Left forelimb (tissue), 1 donor: ENCODE results near the gene NINL.
"Not testable (repeated sequence)": the region's sequence is repeated elsewhere in the genome, so short reads cannot be mapped to it uniquely, and the experiment has no call there.

Experiments used
- DNase-seq: peaks from one replicate; pipeline ENCODE4 v3.0.0-alpha.2; 2018; ENCODE audit warnings: low spot score

Gene NINL

GRCh38 chr20:25551413-25552215 is 33.7 kb downstream of the NINL start:
- no peak for DNase-seq

GRCh38 chr20:25550645-25551337 is 34.5 kb downstream of the NINL start:
- DNase-seq = not testable (repeated sequence)

DNA sequence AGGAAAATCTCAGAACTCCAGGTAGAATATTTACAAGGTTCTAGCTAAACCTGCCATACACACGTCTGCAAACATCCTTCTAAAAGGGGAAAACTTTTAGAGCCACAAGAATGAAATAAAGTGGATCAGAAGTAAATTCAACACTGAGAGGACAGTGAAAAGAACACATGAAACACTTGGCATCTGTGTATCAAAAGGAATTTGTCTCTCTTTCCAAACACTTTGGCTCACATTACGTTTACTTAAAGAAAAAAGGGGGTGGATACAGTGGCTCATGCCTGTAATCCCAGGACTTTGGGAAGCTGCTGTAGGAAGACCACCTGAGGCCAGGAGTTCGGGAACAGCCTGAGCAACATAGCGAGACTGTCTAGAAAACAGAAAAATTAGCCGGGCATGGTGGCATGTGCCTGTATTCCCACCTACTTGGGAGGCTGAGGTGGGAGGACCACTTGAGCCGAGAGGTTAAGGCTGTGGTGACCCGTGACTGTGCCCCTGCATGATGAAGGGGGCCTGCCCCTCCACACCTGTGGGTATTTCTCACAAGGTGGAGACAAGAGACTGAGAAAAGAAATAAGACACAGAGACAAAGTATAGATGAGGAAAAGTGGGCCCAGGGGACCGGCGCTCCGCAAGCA is 35.4 kb downstream of the NINL start:
- no peak for DNase-seq

DNA sequence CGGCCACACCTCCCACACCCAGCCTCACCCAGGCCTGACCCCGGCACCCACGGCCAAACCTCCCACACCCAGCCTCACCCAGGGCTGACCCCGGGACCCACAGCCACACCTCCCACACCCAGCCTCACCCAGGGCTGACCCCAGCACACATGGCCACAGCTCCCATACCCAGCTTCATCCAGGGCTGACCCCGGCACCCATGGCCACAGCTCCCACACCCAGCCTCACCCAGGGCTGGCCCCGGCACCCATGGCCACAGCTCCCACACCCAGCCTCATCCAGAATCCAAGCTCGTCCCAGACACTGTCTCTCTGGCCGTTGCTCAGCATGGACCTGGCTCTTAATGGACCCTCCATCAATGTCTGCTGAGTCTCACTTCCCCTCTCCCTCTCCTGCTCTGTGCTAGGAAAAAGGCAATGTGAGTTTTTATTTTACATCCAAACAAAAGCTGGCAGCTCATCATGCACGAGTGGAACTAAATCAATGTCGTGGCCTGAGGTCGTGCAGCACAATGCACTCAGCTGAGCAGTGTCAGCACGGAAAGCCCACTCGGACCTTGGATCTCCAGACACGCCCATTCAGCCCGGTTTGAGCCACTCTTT is 36.1 kb downstream of the NINL start:
- DNase-seq = no peak

- no peak for DNase-seq
These were observed 36.7 kb downstream of the NINL start for GRCh38 chr20:25548613-25549086.

GRCh38 chr20:25547999-25548398 is 37.3 kb downstream of the NINL start:
- DNase-seq = no peak

DNA sequence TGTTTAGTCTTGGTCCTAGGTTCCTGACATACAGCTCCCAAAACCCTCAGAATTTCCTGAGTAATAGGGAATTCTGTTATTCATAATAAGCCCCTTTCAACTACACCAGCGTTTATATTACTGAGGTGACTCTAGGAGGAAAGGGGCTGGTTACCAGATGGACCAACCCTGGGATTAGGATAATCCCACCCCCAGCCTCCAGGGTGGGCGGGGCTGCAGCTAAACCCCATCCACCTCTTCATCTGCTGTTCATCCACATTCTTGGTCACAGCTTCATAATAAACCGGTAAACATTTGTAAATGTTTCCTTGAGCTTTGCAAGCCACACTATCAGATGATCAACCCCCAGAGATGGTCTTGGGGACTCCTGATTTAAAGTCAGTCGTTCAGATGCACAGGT is 38.3 kb downstream of the NINL start:
- DNase-seq = no peak

GRCh38 chr20:25546048-25546447 is 39.3 kb downstream of the NINL start:
- no peak for DNase-seq

DNA sequence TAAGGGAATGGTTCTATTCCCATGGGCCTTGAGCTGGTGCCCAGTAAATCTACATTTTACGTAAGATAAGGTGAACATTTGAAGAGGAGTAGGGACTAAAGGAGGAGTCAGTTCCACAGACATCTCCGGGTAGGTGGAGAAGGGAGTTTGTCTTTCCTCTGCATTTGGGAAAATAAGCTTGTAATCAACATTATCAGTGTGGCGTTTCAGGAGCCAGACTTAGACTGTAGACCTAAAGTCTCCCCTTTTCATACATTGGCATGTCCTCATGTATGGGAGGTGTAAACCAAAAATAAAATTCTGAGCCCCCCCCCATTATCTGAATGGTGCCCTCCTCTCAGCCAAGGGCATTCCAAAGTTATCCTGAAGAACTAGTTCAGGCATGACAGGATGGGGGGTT is 40.2 kb downstream of the NINL start:
- no peak for DNase-seq

GRCh38 chr20:25544734-25545133 is 40.6 kb downstream of the NINL start:
- no peak for DNase-seq

DNA sequence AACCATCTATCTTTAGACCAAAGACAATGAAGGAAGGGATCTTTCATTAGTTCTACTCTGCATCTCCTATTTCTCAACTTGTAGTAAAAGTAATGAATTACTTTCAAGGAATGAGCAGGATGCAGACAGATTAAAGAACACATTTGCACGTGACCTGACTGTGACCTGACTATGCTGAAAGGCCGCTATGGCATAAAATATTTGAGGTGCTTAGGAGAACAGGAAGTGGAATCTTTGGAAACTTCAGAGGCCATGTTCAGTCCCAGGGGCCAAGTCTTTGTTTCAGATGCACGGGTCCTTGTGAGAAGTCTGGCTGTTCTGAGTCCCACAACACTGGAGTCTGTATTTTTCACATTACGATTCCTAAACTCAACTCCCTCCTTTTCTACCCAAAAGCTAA is 41.0 kb downstream of the NINL start:
- no peak for DNase-seq

DNA sequence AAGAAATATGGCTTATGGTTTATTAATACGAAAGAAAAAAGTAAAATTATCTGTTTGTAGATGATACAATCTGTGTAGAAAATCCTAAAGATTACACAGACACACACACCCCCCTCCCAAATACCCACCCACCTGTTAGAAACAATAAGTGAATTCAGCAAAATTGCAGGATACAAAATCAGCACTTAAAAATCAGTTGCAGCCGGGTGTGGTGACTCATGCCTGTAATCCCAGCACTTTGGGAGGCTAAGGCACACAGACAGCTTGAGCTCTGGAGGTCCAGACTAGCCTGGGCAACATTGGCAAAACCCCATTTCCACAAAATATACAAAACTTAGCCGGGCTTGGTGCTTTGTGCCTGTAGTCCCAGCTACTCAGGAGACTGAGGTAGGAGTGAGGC is 42.3 kb downstream of the NINL start:
- DNase-seq = no peak

- DNase-seq = no peak
These were observed 43.7 kb downstream of the NINL start for GRCh38 chr20:25541676-25542075.

GRCh38 chr20:25539742-25540672 is 45.3 kb downstream of the NINL start:
- no peak for DNase-seq

GRCh38 chr20:25538838-25539665 is 46.3 kb downstream of the NINL start:
- DNase-seq = no peak

DNA sequence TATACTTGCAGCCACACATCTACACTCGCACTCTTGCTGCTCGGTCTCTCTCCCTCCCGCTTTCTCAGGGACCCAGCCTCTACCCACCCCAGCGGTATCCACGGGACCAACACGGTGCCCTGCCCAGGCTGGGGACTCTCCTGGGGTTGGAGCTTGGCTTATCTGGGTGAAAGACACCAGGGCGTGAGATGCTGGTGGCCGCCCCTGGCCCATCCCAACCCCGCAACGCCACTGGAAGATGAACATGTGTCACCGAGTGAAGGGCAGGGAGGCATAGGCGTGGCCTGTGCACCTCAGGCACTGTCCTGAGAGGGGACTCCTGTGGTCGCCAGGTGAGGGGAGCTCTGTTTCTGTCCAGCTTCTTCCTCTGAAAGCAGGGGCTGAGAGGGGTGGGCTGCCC is 47.4 kb downstream of the NINL start:
- DNase-seq = no peak

- no peak for DNase-seq
These were observed 49.6 kb downstream of the NINL start for GRCh38 chr20:25535762-25536161.

GRCh38 chr20:25534845-25535244 is 50.5 kb downstream of the NINL start:
- DNase-seq = no peak

DNA sequence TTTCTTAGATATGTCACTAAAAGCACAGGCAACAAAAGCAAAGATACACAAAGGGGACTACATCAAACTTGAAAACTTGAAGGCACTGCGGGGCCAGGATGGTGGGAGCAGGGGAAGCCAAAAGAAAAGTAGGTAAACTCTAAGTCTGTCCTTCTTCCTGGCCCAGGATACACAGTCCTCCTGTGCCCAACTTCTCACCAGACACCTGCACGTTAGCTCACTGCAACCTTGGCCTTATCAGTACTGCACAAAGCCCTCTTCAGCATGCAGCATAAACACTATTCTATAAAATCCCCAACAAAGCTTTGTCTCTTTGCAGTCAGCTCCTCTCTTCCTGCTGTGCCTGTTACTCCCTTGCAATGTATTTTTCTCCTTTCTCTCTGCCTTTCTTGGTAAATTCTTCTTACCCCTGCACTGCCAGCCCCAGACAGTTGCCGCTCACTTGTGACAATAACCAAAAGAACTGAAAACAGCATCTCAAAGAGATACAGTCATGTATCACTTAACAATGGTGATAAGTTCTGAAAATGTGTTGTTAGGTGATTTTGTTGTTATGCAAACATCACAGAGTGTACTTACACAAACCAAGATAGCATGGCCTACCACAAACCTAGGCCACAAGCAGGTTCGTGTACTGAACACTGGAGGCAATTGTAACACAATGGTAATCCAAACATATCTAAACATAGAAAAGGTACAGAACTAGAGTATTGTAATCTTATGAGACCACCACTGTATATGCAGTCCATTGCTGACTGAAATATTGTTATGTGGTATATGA is 51.2 kb downstream of the NINL start:
- no peak for DNase-seq

DNA sequence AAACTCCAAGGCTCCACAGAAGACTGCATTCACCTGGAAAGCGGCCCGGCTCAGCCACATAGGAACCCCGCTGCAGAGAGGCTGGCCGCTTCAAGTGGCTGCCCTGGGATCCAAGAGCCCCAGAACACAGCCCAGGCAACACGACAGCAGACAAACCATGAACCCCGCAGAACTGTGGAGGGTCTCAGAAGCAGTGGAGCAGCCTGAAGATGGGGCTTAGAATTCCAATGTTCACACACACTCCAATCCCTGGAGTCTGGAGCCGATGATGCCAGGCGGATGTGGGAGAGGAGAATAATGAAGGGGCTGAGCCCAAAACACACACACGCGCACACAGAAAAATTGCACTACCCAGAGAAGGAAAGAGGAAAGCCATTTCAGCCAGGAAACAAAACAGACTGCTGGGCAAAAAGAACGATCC is 52.4 kb downstream of the NINL start:
- DNase-seq = no peak
